GM21528 (cell line): Measurements from ENCODE around the gene TPO.

ENCODE experiments used
- ATAC-seq: cut with Tn5 transposase; IDR thresholded peaks from one replicate; pipeline ENCODE4 v1.9.1; 2021; ENCODE audit warnings: mild to moderate bottlenecking, moderate library complexity; ENCODE audit not compliant: unreplicated experiment, low FRiP score

TPO gene

GRCh38 chr2:1518331-1518803 is 105.1 kb downstream of the TPO start:
- no peak for ATAC-seq

DNA sequence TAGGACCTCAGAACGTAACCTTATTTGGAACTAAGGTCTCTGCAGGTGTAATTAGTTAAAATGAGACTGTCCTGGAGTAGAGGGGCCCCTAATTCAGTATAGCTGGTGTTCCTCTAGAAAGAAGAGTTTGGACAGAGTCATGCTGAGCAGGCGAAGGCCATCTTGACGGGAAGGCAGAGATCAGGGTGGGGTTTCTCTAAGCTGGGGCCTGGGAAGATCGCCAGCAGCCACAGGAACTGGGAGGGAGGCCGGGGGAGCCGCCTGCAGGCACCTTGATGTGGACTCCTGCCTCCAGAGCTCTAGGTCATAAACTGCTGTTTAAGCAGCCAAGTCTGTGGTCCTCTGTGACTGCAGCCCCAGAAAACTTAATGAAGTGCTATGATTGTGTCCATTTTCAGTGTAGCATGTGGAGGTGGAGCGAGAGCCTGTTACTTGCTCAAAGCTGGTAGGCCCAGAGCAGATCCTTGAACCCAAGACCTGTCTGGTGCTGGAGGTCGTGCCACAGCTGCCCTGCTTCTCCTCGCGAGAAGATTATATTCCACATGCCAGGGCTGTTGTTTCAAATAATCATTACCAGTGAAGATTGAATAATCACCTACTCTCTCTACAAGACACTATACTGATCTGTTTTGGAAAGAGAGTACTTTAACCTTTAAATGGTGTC is 105.7 kb downstream of the TPO start:
- no peak for ATAC-seq

- ATAC-seq, result no peak
Observed at GRCh38 chr2:1521191-1521877, 108.1 kb downstream of the TPO start.

- no peak for ATAC-seq
Observed at GRCh38 chr2:1521878-1522830, 108.9 kb downstream of the TPO start.

DNA sequence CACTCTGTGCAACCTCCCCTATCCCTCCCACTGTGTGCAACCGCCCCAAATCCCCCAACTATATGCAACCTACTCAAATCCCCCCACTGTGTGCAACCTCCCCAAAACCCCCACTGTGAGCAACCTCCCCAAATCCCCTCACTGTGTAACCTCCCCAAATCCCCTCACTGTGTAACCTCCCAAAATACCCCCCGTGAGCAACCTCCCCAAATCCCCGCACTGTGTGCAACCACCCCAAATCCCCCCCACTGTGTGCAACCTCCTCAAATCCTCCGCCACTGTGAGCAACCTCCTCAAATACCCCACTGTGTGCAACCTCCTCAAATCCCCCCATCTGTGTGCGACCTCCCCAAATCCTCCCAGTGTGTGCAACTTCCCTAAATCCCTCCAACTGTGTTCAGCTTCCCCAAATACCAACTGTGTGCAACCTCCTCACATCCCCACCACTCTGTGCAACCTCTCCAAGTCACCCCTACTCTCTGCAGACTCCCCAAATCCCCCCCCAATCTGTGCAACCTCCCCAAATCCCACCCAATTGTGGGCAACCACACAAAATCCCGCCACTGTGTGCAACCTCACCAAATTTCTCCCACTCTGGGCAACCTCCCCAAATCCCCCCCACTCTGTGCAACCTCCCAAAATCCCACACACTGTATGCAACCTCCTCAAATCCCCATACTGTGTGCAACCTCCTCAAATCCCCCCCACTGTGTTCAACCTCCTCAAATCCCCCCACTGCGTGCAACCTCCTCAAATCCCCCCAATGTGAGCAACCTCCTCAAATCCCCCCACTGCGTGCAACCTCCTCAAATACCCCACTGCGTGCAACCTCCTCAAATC is 114.1 kb downstream of the TPO start:
- no peak for ATAC-seq

DNA sequence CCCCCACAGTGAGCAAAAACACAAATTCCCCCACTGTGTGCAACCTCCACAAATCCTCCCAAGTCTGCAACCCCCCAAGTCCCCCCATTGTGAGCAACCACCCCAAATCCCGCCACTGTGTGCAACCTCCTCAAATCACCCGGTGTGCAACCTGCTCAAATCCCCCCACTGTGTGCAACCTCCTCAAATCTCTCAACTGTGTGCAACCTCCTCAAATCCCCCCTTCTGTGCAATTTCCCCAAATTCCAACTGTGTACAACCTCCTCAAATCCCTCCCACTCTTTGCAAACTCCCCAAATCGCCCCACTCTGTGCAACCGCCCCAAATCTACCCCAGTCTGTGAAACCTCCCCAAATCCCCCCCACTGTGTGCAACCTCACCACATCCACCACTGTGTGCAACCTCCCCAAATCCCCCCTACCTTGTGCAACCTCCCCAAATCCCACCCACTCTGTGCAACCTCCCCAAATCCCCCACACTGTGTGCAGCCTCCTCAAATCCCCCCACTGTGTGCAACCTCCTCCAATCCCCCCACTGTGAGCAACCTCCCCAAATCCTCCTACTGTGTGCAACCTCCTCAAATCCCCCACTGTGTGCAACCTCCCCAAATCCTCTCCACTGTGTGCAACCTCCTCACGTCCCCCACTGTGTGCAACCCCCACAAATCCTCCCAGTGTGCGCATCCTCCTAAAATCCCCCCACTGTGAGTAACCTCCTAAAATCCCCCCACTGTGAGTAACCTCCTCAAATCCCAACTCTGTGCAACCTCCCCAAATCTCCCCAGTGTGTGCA is 115.2 kb downstream of the TPO start:
- no peak for ATAC-seq

DNA sequence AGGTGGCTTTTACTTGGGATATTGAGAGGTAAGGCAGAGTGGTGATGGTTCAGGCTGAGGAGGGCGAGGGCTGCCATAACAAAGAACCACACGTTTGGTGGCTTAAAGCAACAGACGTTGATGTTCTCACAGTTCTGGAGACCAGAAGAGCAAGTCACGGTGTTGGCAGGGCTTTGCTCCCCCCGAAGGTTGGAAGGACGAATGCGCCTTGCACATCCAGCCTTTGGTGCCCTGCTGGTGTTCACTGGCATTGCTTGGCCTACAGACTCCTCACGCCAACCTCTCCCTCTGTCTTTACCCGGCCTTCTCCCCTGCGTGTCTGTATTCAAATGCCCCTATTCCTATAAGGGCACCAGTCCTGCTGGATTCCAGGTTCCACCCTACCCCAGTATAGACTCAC is 125.4 kb downstream of the TPO start:
- no peak for ATAC-seq

DNA sequence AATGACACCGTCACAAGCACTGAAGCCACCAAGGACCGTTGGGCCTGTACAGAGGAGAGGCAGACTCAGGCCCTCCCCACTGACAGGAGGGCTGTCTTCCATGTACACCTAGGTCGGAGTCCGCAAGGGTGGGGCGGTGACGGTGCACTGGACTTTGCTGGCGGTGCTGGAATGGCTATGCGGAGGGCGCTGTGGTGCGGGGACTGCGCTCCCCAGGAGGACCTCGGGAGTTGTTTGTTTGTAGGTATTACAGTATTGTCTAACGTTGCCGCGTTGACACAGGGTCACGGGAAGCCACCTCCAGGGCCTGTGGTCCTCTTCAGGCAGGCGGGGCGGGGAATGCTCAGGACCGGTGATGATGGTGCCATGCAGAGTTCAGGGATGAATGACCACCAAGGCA is 126.2 kb downstream of the TPO start:
- ATAC-seq, result no peak

DNA sequence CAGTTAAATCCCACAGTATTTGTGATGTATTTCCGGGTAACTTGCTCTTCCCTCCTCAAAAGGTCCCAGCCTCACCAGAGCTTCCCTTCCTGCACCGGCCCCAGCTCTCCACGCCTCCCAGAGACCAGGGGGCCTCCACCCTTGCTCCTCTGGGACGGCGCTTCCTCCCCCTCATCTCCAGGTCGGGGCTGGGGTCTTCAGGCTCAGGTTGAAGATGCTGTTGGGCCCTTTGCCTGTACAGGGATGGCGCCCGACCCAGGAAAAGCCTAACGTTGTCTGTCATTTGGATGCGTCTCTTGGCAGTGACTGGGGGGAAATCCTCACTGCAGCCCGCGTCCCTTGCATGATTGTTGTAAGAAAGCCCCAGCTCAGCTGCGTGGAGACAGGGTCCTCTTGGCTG is 126.7 kb downstream of the TPO start:
- no peak for ATAC-seq

DNA sequence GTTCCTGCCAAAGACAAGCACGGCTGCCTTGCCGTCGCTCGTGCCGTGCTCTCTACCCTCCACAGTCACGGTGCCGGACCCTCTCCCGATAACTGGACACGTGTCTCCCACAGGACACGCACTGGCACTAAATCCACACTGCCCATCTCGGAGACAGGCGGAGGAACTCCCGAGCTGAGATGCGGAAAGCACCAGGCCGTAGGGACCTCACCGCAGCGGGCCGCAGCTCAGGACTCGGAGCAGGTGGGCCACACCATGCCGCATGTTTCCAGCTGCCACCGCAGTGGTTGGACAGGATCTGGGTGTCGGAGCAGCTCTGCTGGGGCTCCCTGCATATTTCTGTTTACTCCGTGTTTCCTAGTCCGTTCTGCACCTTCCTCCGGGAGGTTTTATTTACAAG is 127.2 kb downstream of the TPO start:
- no peak for ATAC-seq

DNA sequence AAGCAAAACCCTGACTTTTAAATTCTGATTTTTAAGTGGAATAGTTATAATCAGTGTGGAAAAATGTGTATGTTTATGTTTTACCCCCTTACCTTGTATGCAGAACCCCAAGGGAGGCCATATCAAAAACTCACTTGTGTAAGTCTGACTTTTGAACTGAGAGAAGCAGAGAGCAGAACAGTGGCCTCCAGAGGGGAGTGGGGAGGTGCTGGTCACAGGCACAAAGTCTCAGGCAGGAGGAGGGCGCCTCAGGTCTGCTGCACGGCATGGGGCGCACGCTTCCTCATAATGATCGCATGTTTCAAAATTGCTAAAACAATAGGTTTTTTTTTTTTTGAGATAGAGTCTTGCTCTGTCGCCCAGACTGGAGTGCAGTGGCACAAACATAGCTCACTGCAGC is 127.8 kb downstream of the TPO start:
- no peak for ATAC-seq

GRCh38 chr2:1541819-1542475 is 128.7 kb downstream of the TPO start:
- ATAC-seq, result no peak

DNA sequence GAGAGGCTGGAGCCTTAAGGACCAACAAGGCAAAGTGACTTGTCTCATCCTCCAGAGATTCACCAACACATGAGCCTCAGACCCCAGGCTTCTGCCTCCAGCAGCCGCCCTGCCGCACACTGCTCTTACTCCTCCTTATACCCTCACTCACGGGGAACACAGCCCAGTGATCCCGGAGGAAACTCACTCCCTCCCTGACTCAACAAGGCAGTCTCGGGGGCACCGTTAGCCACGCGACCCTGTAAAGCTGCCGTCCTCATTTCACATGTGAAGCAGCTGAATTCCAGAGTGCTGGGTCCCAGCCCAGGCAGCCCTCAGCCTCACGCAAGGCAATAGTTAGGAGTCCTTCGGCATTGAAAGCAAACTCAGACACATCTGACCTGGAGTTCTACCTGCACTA is 129.7 kb downstream of the TPO start:
- no peak for ATAC-seq

DNA sequence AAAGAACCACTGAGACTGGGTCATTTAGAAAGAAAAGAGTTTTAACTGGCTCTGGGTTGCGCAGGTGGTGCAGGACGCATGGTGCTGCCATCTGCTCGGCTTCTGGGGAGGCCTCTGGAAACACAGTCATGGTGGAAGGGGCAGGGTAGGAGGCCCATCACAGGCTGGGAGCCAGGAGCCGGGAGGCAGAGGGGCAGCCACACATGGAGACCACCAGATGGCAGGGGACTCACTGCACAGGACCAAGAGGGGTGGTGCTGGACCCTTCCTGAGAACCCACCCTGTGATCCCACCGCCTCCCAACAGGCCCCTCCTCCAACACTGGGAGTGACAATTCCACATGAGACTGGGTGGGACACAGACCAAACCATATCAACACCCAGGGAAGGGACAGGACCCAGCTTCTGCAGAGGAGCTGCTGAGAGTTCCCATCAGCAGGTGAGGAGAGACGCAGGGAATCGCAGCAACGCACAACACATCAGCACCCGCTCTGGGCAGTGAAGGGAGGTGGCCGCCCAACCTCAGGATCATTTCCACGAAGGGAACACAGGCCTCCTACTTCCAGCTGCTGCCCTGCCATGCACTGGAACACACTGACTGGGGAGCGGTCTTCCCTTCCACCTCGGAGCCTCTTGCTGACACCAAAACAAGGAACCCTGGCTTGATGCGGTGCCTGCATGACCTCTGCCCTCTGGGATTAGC is 130.7 kb downstream of the TPO start:
- ATAC-seq, result no peak

GRCh38 chr2:1544478-1545069 is 131.3 kb downstream of the TPO start:
- ATAC-seq, result no peak

GRCh38 chr2:1546023-1546591 is 132.8 kb downstream of the TPO start:
- no peak for ATAC-seq

- no peak for ATAC-seq
Observed at GRCh38 chr2:1546901-1547300, 133.6 kb downstream of the TPO start.
